ENCODE data around the gene CPEB3. TPM values are rescaled to one million over a fixed set of nuclear protein-coding genes. Genes with fewer than 3 reads are reported as not detected.

CPEB3 gene
- total RNA-seq, 1 experiment from 2014 or later, result 1.0 TPM

GRCh38 chr10:92181575-92181974, 109.3 kb downstream of the CPEB3 start:
- Histone ChIP-seq H2AFZ (ENCODE audit: low read length) (no peak overlapping the region), H3T11ph (ENCODE audit: low read length) (no peak overlapping the region), H3K9me3 (ENCODE audit: control insufficient read depth, low read depth, low read length) (no peaks in the 10 kb centered on the region), H3K79me2 (ENCODE audit: insufficient read depth, low read length) (no peaks in the 10 kb centered on the region), H4K20me1 (ENCODE audit: control insufficient read depth, insufficient read depth, insufficient read length) (no peaks in the 10 kb centered on the region), H3K4ac (ENCODE audit: low read depth, low read length) (no peak overlapping the region), H4K5ac (ENCODE audit: insufficient read length, low read depth, low read length) (no peak overlapping the region), H3K23ac (ENCODE audit: insufficient read length, low read depth, low read length) (no peak overlapping the region), H3K14ac (ENCODE audit: insufficient read depth, low read length) (no peak overlapping the region), H3K23me2 (ENCODE audit: insufficient read length, low read depth, low read length, poor library complexity, severe bottlenecking) (no peaks in the 10 kb centered on the region), H2BK12ac (ENCODE audit: insufficient read length, low read depth, low read length) (no peak overlapping the region), H3K27ac (ENCODE audit: insufficient read length, low read depth, low read length) (no peak overlapping the region), H3K79me1 (ENCODE audit: insufficient read depth, low read depth, low read length, poor library complexity, severe bottlenecking) (no peaks in the 10 kb centered on the region), H3K27me3 (ENCODE audit: insufficient read depth, low read length) (no peaks in the 10 kb centered on the region), H3K56ac (ENCODE audit: insufficient read length, low read depth, low read length) (no peak overlapping the region), H4K8ac (replicated peaks; ENCODE audit: insufficient read length, low read depth, low read length) (no peak overlapping the region), H3K4me1 (ENCODE audit: insufficient read depth, low read length) (no peaks in the 10 kb centered on the region; the same call in 1 of the 2 replicates), H2BK20ac (ENCODE audit: low read depth, low read length, poor library complexity, severe bottlenecking) (no peak overlapping the region), H3K4me2 (ENCODE audit: insufficient read depth, insufficient read length, low read length) (no peak overlapping the region), H4K91ac (ENCODE audit: insufficient read length, low read depth, low read length) (no peak overlapping the region), H3K18ac (ENCODE audit: insufficient read length, low read depth, low read length) (no peak overlapping the region), H2BK15ac (ENCODE audit: low read depth, low read length) (no peak overlapping the region), H2BK120ac (ENCODE audit: low read depth, low read length, poor library complexity, severe bottlenecking) (no peak overlapping the region), H3K9ac (ENCODE audit: extremely low read depth, insufficient read length, low read length) (no peak overlapping the region), H2BK5ac (ENCODE audit: insufficient read length, low read length) (no peak overlapping the region), H2AK5ac (ENCODE audit: insufficient read length, low read length) (no peak overlapping the region)
- Mint-ChIP-seq H3K27ac (no peak overlapping the region), H3K27me3 (ENCODE audit: low read depth) (no peaks in the 10 kb centered on the region), H3K9me3 (no peaks in the 10 kb centered on the region), H3K4me1 (peaks cover 0 to 4% of the 10 kb centered on the region in 2 experiments; a peak in 1 of 4 replicates), H3K4me3 (no peak overlapping the region), H3K36me3 (ENCODE audit: insufficient read depth in 1 of 3, low read depth in 3 of 3) (no peaks in the 10 kb centered on the region)
- TF ChIP-seq CTCF (conservative IDR thresholded peaks at IDR 0.05), result peak; percentile 54
- WGBS (ENCODE audit: extremely low coverage, insufficient read length, low lambda C conversion rate), result no CpG with 5 or more reads among the region's 2 CpGs
- no peak for DNase-seq
